Upper lobe of left lung (tissue), 4 donors: ENCODE data around the gene NCOR2.

Experiments
- CTCF ChIP-seq, 6 experiments: fragments of 450-650 bp in 4 of 6; fragments of 200-600 bp in 2 of 6; sonication (generic) in 2 of 6; IDR thresholded peaks; one replicate each; pipeline ENCODE4 v1.5.1; 2016 to 2019; ENCODE audit warnings: antibody characterized with exemption in 6 of 6
- EP300 ChIP-seq, 4 donors: sonication (generic); formaldehyde crosslinking; IDR thresholded peaks; one replicate each; pipeline ENCODE4 v1.5.1; 2017; ENCODE audit warnings: antibody characterized with exemption in 4 of 4, control low read depth in 2 of 4
- POLR2A ChIP-seq, 4 donors: fragments of 450-650 bp; IDR thresholded peaks; one replicate each; pipeline ENCODE4 v1.5.1; 2016 to 2017; ENCODE audit warnings: antibody characterized with exemption in 4 of 4, mild to moderate bottlenecking in 2 of 4

GRCh38 chr12:124592050-124592449, 24.6 kb upstream of the NCOR2 start:
- TF ChIP-seq CTCF (IDR thresholded peaks at IDR 0.05) (no peak), POLR2A (IDR thresholded peaks at IDR 0.05) (no peak), EP300 (IDR thresholded peaks at IDR 0.05) (no peak)
